GM20431 (cell line): Measurements from ENCODE around the gene PWWP2B.

ENCODE experiments used
- in situ Hi-C: fragments of 300-500 bp; cut with MseI, MboI; formaldehyde crosslinking; loops from one replicate; pipeline ENCODE4 v1.15.0; 2020; ENCODE audit warnings: low sequenced_read_pairs; ENCODE audit not compliant: unreplicated experiment

The PWWP2B gene

GRCh38 chr10:132441818-132442524 lies 45.0 kb downstream of the PWWP2B start:
- in situ Hi-C loops, result no loop called here

- in situ Hi-C loops, result no loop called here
Observed at GRCh38 chr10:132442636-132443035, 45.6 kb downstream of the PWWP2B start.

GRCh38 chr10:132443605-132443982 lies 46.6 kb downstream of the PWWP2B start:
- in situ Hi-C loops, result no loop called here

- in situ Hi-C loops, result no loop called here
Observed at GRCh38 chr10:132443983-132444876, 47.2 kb downstream of the PWWP2B start.

GRCh38 chr10:132444877-132445351 lies 47.9 kb downstream of the PWWP2B start:
- in situ Hi-C loops, result no loop called here

- in situ Hi-C loops, result no loop called here
Observed at GRCh38 chr10:132445516-132446194, 48.7 kb downstream of the PWWP2B start.

- in situ Hi-C loops, result no loop called here
Observed at GRCh38 chr10:132446195-132446581, 49.2 kb downstream of the PWWP2B start.

- in situ Hi-C loops, result no loop called here
Observed at GRCh38 chr10:132446661-132447445, 49.9 kb downstream of the PWWP2B start.

- in situ Hi-C loops, result no loop called here
Observed at GRCh38 chr10:132447446-132448247, 50.6 kb downstream of the PWWP2B start.

- in situ Hi-C loops, result no loop called here
Observed at GRCh38 chr10:132448248-132448731, 51.3 kb downstream of the PWWP2B start.

- in situ Hi-C loops, result no loop called here
Observed at GRCh38 chr10:132449051-132449810, 52.2 kb downstream of the PWWP2B start.

GRCh38 chr10:132449811-132450181 lies 52.8 kb downstream of the PWWP2B start:
- in situ Hi-C loops, result loop anchor here (10.0 kb wide), 3 partner anchors 55 to 225 kb away; partner anchors contain the start of gene PWWP2B

- in situ Hi-C loops, result loop anchor here (10.0 kb wide), 3 partner anchors 56 to 226 kb away; partner anchors contain the start of gene PWWP2B
Observed at GRCh38 chr10:132450466-132450824, 53.4 kb downstream of the PWWP2B start.

- in situ Hi-C loops, result loop anchor here (10.0 kb wide), 3 partner anchors 56 to 226 kb away; partner anchors contain the start of gene PWWP2B
Observed at GRCh38 chr10:132450825-132451505, 54.0 kb downstream of the PWWP2B start.

- in situ Hi-C loops, result loop anchor here (10.0 kb wide), 3 partner anchors 57 to 227 kb away; partner anchors contain the start of gene PWWP2B
Observed at GRCh38 chr10:132451506-132452215, 54.7 kb downstream of the PWWP2B start.

- in situ Hi-C loops, result loop anchor here (10.0 kb wide), 3 partner anchors 57 to 227 kb away; partner anchors contain the start of gene PWWP2B
Observed at GRCh38 chr10:132452216-132452650, 55.2 kb downstream of the PWWP2B start.
